ENCODE measurements around the gene ERBB4. TPM values are rescaled to one million over a fixed set of nuclear protein-coding genes. Genes with fewer than 3 reads are reported as not detected.

ERBB4 gene
- total RNA-seq, 1 donor from 2014 or later, result not detected

- Mint-ChIP-seq H3K27ac (no peak overlapping the region), H3K4me1 (no peaks in the 10 kb centered on the region), H3K4me3 (no peak overlapping the region), H3K27me3 (no peaks in the 10 kb centered on the region), H3K9me3 (no peaks in the 10 kb centered on the region), H3K36me3 (ENCODE audit: low read depth) (no peaks in the 10 kb centered on the region)
- intact Hi-C loops (cut with micrococcal nuclease), result no loop called here
- no peak for DNase-seq
These were observed 683.8 kb downstream of the ERBB4 start for GRCh38 chr2:211854832-211855231.

- intact Hi-C loops (cut with micrococcal nuclease), result no loop called here
- no peaks in the 10 kb centered on the region for H3K36me3 Mint-ChIP-seq (ENCODE audit: low read depth)
- no peak overlapping the region for H3K4me3 Mint-ChIP-seq
These were observed 691.9 kb downstream of the ERBB4 start for GRCh38 chr2:211846714-211847113.

GRCh38 chr2:211846036-211846400 is 692.6 kb downstream of the ERBB4 start:
- Mint-ChIP-seq H3K27me3 (no peaks in the 10 kb centered on the region), H3K4me3 (no peak overlapping the region), H3K9me3 (no peaks in the 10 kb centered on the region), H3K4me1 (no peaks in the 10 kb centered on the region), H3K27ac (no peak overlapping the region), H3K36me3 (ENCODE audit: low read depth) (no peaks in the 10 kb centered on the region)
- intact Hi-C loops (cut with micrococcal nuclease), result no loop called here
- no peak for DNase-seq

More at GRCh38 chr2:211846714-211847113, 691.9 kb downstream of the ERBB4 start:
- no peak for DNase-seq
- Mint-ChIP-seq H3K27ac (no peak overlapping the region), H3K9me3 (no peaks in the 10 kb centered on the region), H3K27me3 (no peaks in the 10 kb centered on the region), H3K4me1 (no peaks in the 10 kb centered on the region)

- H3K9me3 Mint-ChIP-seq, result no peaks in the 10 kb centered on the region
- no peak overlapping the region for H3K27ac Mint-ChIP-seq
- DNase-seq, result no peak
- no peaks in the 10 kb centered on the region for H3K4me1 Mint-ChIP-seq
- no peaks in the 10 kb centered on the region for H3K27me3 Mint-ChIP-seq
- intact Hi-C loops (cut with micrococcal nuclease), result no loop called here
- no peaks in the 10 kb centered on the region for H3K36me3 Mint-ChIP-seq (ENCODE audit: low read depth)
- no peak overlapping the region for H3K4me3 Mint-ChIP-seq
These were observed 693.1 kb downstream of the ERBB4 start for GRCh38 chr2:211845338-211846035.

- intact Hi-C loops (cut with micrococcal nuclease), result no loop called here
- DNase-seq, result no peak
- Mint-ChIP-seq H3K27ac (no peak overlapping the region), H3K27me3 (no peaks in the 10 kb centered on the region), H3K36me3 (ENCODE audit: low read depth) (no peaks in the 10 kb centered on the region), H3K9me3 (no peaks in the 10 kb centered on the region), H3K4me1 (no peaks in the 10 kb centered on the region), H3K4me3 (no peak overlapping the region)
These were observed 700.9 kb downstream of the ERBB4 start for GRCh38 chr2:211837706-211838105.

GRCh38 chr2:211837206-211837605 is 701.4 kb downstream of the ERBB4 start:
- H3K27me3 Mint-ChIP-seq, result no peaks in the 10 kb centered on the region
- no peak overlapping the region for H3K4me3 Mint-ChIP-seq
- no peak for DNase-seq
- H3K4me1 Mint-ChIP-seq, result no peaks in the 10 kb centered on the region
- H3K36me3 Mint-ChIP-seq (ENCODE audit: low read depth), result no peaks in the 10 kb centered on the region
- no peak overlapping the region for H3K27ac Mint-ChIP-seq
- intact Hi-C loops (cut with micrococcal nuclease), result no loop called here
- no peaks in the 10 kb centered on the region for H3K9me3 Mint-ChIP-seq

GRCh38 chr2:211836409-211836808 is 702.2 kb downstream of the ERBB4 start:
- no peak overlapping the region for H3K27ac Mint-ChIP-seq
- intact Hi-C loops (cut with micrococcal nuclease), result no loop called here

GRCh38 chr2:211835695-211836094 is 702.9 kb downstream of the ERBB4 start:
- no peak for DNase-seq
- intact Hi-C loops (cut with micrococcal nuclease), result no loop called here
- no peak overlapping the region for H3K27ac Mint-ChIP-seq
- H3K36me3 Mint-ChIP-seq (ENCODE audit: low read depth), result no peaks in the 10 kb centered on the region
- H3K4me3 Mint-ChIP-seq, result no peak overlapping the region
- no peaks in the 10 kb centered on the region for H3K9me3 Mint-ChIP-seq
- H3K27me3 Mint-ChIP-seq, result no peaks in the 10 kb centered on the region
- no peaks in the 10 kb centered on the region for H3K4me1 Mint-ChIP-seq

More at GRCh38 chr2:211836409-211836808, 702.2 kb downstream of the ERBB4 start:
- no peak for DNase-seq
- no peaks in the 10 kb centered on the region for H3K4me1 Mint-ChIP-seq
- H3K36me3 Mint-ChIP-seq (ENCODE audit: low read depth), result no peaks in the 10 kb centered on the region
- H3K27me3 Mint-ChIP-seq, result no peaks in the 10 kb centered on the region
- no peaks in the 10 kb centered on the region for H3K9me3 Mint-ChIP-seq
- no peak overlapping the region for H3K4me3 Mint-ChIP-seq

GRCh38 chr2:211833582-211834279 is 704.9 kb downstream of the ERBB4 start:
- intact Hi-C loops (cut with micrococcal nuclease), result no loop called here
- Mint-ChIP-seq H3K36me3 (ENCODE audit: low read depth) (no peaks in the 10 kb centered on the region), H3K4me3 (no peak overlapping the region), H3K4me1 (no peaks in the 10 kb centered on the region), H3K9me3 (no peaks in the 10 kb centered on the region), H3K27ac (no peak overlapping the region), H3K27me3 (no peaks in the 10 kb centered on the region)
- DNase-seq, result no peak

- H3K36me3 Mint-ChIP-seq (ENCODE audit: low read depth), result no peaks in the 10 kb centered on the region
These were observed 708.9 kb downstream of the ERBB4 start for GRCh38 chr2:211829725-211830124.

GRCh38 chr2:211823886-211824479 is 714.6 kb downstream of the ERBB4 start:
- no peak overlapping the region for H3K27ac Mint-ChIP-seq
- H3K4me1 Mint-ChIP-seq, result no peaks in the 10 kb centered on the region
- no peak overlapping the region for H3K4me3 Mint-ChIP-seq
- no peaks in the 10 kb centered on the region for H3K9me3 Mint-ChIP-seq
- intact Hi-C loops (cut with micrococcal nuclease), result no loop called here
- no peaks in the 10 kb centered on the region for H3K36me3 Mint-ChIP-seq (ENCODE audit: low read depth)
- no peak for DNase-seq
- no peaks in the 10 kb centered on the region for H3K27me3 Mint-ChIP-seq

More at GRCh38 chr2:211829725-211830124, 708.9 kb downstream of the ERBB4 start:
- Mint-ChIP-seq H3K4me3 (no peak overlapping the region), H3K27me3 (no peaks in the 10 kb centered on the region), H3K9me3 (no peaks in the 10 kb centered on the region), H3K4me1 (no peaks in the 10 kb centered on the region), H3K27ac (no peak overlapping the region)
- intact Hi-C loops (cut with micrococcal nuclease), result no loop called here
- DNase-seq, result no peak

GRCh38 chr2:211822686-211823335 is 715.8 kb downstream of the ERBB4 start:
- no peak overlapping the region for H3K27ac Mint-ChIP-seq
- no peaks in the 10 kb centered on the region for H3K4me1 Mint-ChIP-seq
- no peaks in the 10 kb centered on the region for H3K9me3 Mint-ChIP-seq
- intact Hi-C loops (cut with micrococcal nuclease), result no loop called here
- H3K36me3 Mint-ChIP-seq (ENCODE audit: low read depth), result no peaks in the 10 kb centered on the region
- H3K27me3 Mint-ChIP-seq, result no peaks in the 10 kb centered on the region
- no peak for DNase-seq
- H3K4me3 Mint-ChIP-seq, result no peak overlapping the region

- H3K9me3 Mint-ChIP-seq, result no peaks in the 10 kb centered on the region
- intact Hi-C loops (cut with micrococcal nuclease), result no loop called here
- H3K36me3 Mint-ChIP-seq (ENCODE audit: low read depth), result no peaks in the 10 kb centered on the region
- no peaks in the 10 kb centered on the region for H3K27me3 Mint-ChIP-seq
- no peak overlapping the region for H3K4me3 Mint-ChIP-seq
- no peak for DNase-seq
- H3K4me1 Mint-ChIP-seq, result no peaks in the 10 kb centered on the region
- H3K27ac Mint-ChIP-seq, result no peak overlapping the region
These were observed 721.8 kb downstream of the ERBB4 start for GRCh38 chr2:211816754-211817153.

GRCh38 chr2:211812587-211812986 is 726.0 kb downstream of the ERBB4 start:
- no peak overlapping the region for H3K4me3 Mint-ChIP-seq
- DNase-seq, result no peak
- intact Hi-C loops (cut with micrococcal nuclease), result no loop called here
- no peaks in the 10 kb centered on the region for H3K36me3 Mint-ChIP-seq (ENCODE audit: low read depth)
- H3K4me1 Mint-ChIP-seq, result no peaks in the 10 kb centered on the region
- no peak overlapping the region for H3K27ac Mint-ChIP-seq
- no peaks in the 10 kb centered on the region for H3K27me3 Mint-ChIP-seq
- H3K9me3 Mint-ChIP-seq, result no peaks in the 10 kb centered on the region
